OCI-M2 (cell line): Measurements from ENCODE around the gene PDXDC1.
"Not testable (repeated sequence)": the region's sequence is repeated elsewhere in the genome, so short reads cannot be mapped to it uniquely, and the experiment has no call there.

ENCODE experiments used
- DNase-seq: peaks from one replicate; lab custom pipeline; 2025; ENCODE audit not compliant: unreplicated experiment; lab: John Stamatoyannopoulos, UW

Gene PDXDC1

DNA sequence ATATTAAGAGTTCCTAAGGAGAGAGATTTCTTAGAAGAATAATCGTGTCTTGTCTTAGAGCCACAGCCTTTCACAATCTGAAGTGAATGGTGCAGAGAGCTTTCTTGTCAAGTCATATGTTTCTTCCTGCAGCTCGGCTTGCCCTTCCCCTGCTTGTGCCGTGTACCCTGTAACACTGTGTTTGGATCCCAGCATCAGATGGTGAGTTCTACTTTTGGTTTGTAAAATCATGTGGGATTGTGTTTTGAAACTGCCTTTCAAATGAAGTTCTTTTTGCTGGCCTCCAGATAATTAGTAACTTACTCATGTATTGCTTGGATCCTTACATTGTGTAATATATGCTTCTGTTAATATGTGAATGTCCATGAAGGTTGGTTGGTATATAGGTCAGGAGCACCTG is 33.8 kb downstream of the PDXDC1 start:
- DNase-seq, result not testable (repeated sequence)

DNA sequence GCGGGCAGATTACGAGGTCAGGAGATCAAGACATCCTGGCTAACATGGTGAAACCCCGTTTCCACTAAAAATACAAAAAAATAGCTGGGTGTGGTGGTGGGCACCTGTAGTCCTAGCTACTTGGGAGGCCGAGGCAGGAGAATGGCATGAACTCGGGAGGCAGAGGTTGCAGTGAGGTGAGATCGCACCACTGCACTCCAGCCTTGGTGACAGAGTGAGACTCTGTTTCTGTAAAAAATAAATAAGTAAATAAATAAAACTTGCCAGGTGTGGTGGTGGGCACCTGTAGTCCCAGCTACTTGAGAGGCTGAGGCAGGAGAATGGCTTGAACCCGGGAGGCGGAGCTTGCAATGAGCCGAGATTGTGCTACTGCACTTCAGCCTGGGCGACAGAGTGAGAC is 38.1 kb downstream of the PDXDC1 start:
- DNase-seq, result not testable (repeated sequence)

- not testable (repeated sequence) for DNase-seq
These were observed 40.8 kb downstream of the PDXDC1 start for GRCh38 chr16:15015671-15016070.

DNA sequence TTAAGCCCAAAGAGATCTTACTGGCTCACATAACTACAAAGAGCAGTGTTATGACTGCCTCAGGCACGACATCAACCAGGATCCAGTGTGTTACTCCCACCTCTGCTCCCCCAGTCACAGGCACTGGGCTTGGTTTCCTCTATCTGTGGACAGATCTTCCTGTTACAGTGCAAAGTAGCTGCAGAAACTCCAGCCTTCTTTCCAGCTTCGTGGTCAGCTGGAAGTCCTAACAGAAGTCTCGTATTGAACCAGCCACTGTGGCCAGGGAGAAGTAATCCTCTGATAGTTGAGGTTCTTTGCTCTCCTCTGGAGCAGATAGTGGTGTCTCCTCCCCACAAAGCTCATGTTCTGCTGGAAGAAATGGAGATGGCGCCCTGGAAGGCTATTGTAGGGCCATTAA is 41.5 kb downstream of the PDXDC1 start:
- DNase-seq, result not testable (repeated sequence)

DNA sequence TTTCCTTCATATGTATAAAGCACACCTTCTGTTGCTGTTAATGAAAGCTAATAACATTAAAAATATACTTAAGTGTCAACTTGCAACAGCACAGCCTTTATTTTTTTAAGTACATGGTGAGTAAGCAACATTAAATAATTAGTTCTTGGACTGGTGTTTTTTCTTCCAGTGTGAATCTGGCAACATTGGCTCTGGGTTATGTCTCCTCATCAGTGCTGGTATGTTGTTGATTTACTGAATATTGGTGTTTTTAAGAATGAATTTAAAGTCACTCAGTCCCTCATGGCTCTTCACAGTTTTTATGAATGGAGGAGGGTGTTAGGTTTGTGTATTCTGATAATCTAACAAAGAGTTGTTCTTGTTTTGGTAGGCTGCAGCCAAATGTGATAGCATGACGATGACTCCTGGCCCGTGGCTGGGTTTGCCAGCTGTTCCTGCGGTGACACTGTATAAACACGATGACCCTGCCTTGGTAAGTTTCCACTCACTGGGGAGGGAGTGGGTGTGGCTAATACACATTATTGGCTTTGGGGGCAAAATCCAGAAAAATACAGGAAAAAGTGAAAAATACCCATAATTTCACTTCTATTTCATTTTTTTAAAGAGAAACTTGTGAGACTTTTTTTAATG is 42.2 kb downstream of the PDXDC1 start:
- not testable (repeated sequence) for DNase-seq

- DNase-seq, result not testable (repeated sequence)
These were observed 46.6 kb downstream of the PDXDC1 start for GRCh38 chr16:15021429-15021828.

DNA sequence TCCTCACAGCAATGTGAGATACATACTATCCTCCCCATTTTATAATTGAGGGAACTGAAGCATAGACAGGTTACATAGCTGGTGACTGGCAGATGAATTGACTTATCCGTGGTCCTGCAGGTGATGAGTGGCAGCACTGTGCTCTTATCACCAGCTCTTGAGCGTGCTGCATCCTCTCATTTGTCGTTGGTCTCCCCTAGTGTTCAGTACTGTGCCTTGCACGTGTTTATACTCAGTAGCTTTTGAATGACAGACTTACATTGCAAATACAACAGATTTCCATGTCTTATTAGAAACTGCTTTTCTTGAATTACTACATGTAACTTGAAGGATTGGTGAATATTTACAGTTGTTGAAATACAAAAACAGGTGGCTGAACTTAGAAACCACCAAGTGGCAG is 47.4 kb downstream of the PDXDC1 start:
- DNase-seq, result not testable (repeated sequence)

GRCh38 chr16:15023381-15024077 is 48.7 kb downstream of the PDXDC1 start:
- not testable (repeated sequence) for DNase-seq

GRCh38 chr16:15024858-15025199 is 50.0 kb downstream of the PDXDC1 start:
- DNase-seq, result not testable (repeated sequence)

GRCh38 chr16:15025234-15025951 is 50.6 kb downstream of the PDXDC1 start:
- not testable (repeated sequence) for DNase-seq

GRCh38 chr16:15027051-15027450 is 52.2 kb downstream of the PDXDC1 start:
- DNase-seq, result not testable (repeated sequence)

DNA sequence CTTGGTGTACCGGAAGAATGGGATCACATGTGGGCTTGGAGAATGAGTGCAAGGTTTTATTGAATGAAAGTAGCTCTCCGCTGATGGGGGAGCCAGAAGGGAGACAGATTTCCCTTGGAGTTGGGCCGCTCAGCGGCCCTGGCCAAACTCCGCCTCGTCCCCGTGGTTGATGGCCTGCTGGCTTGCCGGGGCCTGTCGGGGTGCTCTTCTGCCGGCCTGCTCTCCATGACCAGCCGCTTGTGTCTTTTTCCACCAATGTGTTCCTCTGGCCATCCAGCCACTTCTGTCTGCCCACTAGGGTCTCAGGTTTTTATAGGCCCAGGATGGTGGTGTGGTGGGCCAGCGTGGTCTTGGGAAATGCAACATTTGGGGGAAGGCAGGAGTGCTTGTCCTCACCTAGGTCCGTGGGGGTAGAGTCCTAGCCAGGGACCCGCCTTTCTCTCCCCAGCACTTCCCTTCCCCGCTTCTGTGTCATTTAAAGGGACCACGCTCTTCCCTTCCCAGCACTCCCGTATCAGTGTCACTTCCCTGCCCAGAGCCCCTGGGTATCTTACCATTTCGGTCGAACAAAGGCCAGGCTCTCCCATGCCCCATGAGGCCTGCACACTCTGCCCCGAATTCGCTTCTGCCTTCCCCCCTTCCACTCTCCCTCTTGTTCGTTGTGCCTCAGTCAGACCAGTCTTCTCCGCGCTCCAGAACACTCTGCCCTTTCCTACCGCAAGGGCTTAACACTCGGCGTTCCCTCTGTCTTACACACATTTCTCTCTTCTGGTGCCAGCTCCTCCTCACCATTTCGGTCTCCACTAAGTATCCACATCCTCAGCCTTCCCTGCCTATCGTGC is 52.9 kb downstream of the PDXDC1 start:
- DNase-seq, result not testable (repeated sequence)

DNA sequence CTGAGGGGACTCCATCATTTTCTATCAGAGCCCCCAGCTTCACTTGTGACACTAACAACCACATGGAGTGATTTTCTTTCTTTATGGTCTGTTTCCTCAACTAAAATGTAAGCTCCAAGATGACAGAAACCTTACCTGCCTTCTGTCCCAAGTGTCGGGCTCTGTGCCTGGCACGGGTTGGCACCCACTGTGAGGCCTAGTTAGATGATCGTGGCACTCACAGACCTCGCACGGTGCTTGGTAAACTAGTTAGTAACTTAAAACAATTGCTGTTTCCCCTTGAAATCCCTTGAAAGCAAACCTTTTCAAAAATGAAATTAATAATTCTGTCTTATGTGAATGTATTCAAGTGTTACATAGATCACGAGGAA is 53.5 kb downstream of the PDXDC1 start:
- not testable (repeated sequence) for DNase-seq

DNA sequence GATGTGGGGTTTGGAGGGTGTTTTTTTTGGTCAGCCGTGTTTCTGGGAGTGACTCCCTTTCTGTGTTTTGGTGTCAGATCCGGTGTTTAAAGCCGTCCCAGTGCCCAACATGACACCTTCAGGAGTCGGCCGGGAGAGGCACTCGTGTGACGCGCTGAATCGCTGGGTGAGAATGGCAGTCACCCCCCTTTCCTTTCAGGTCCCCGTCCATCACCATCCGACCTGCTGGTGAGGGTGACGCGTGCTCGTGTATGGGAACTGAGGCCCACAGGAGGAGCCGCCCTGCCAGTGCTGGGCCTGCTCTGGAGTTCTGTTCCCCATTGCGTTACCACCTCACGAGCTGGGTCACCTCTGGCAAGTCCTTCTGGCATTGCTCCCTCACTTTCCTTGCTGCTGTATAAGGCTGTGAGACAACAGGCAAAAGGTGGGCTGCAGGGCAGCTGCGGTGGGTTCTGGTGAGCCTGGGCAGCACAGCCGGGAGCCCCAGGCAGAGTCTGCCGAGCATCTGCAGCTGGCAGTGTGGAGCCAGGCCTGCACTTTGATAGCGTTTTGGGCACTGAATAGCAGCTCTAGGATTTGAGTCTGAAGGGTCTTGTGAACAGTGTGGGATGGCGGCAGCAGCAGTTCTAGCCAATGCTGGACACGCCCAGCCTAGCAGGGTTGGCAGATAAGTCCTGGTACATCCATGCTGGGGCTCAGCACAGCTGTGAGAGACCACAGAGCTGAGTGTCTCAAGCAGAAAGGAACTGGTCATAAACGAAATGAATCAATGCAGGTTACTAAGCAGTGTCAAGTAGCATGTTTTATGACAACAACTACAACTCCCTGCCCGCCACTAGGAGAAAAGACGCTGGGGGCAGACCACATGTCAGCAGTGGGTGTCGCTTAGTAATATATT is 54.2 kb downstream of the PDXDC1 start:
- DNase-seq, result not testable (repeated sequence)

DNA sequence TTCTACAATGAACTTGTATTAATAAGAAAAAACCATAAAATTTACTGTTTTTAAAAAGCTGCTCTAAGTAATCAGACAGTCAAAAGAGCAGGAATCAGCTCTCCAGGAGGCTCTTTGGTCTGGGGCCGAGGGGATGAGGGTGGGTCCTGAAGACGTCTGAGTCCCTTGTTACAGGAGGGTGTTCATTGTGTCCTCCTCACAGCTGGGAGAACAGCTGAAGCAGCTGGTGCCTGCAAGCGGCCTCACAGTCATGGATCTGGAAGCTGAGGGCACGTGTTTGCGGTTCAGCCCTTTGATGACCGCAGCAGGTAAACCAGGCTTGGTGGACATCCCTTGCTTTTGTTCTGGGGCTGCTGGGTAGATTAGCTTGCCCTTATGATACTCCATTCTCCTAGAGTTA is 54.9 kb downstream of the PDXDC1 start:
- DNase-seq, result not testable (repeated sequence)

GRCh38 chr16:15031179-15031578 is 56.4 kb downstream of the PDXDC1 start:
- DNase-seq, result no peak

DNA sequence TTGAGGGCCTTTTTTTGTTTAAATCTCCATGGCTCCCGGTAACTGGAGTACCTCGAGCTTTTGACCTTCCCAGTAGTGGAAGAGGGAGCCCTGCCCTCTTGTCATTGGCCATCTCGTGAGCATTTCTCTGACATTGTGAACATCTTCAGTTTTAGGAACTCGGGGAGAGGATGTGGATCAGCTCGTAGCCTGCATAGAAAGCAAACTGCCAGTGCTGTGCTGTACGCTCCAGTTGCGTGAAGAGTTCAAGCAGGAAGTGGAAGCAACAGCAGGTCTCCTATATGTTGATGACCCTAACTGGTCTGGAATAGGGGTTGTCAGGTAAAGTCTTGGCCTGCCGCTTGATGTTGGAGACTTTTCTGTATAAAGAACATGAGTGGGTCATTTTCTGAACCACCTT is 56.8 kb downstream of the PDXDC1 start:
- no peak for DNase-seq

- DNase-seq, result no peak
These were observed 57.9 kb downstream of the PDXDC1 start for GRCh38 chr16:15032547-15033308.

GRCh38 chr16:15033309-15033707 is 58.5 kb downstream of the PDXDC1 start:
- DNase-seq, result no peak
